GM12878 (cell line): ENCODE measurements around the gene IL36RN. TPM values are rescaled to one million over a fixed set of nuclear protein-coding genes. Genes with fewer than 3 reads are reported as not detected.

Experiments
- ATAC-seq: fragments of 200-7000 bp; cut with Tn5 transposase; 3 replicates; pipeline ENCODE4 v1.9.1; 2020; ENCODE audit warnings: mild to moderate bottlenecking, moderate library complexity
- BruUV-seq: library from RNA; stranded (reverse); fragments of 400-500 nt; replicated peaks from 2 replicates; lab custom pipeline; 2021; lab: Mats Ljungman, UMichigan
- CTCF ChIA-PET: fragments of 300-600 bp; sonication (Branson Sonifier 250); formaldehyde crosslinking; extraction: SDS; loops from one replicate; lab custom pipeline; 2021; ENCODE audit warnings: inconsistent platforms; lab: Yijun Ruan, JAX
- POLR2A ChIA-PET: fragments of 350-600 bp; formaldehyde crosslinking; extraction: SDS; loops from one replicate; lab custom pipeline; 2021; ENCODE audit warnings: inconsistent platforms; lab: Charles Lee
- RAD21 ChIA-PET: fragments of 300-600 bp; sonication (Branson Sonifier 250); formaldehyde crosslinking; loops from one replicate; lab custom pipeline; 2023; ENCODE audit warnings: antibody characterized with exemption; ENCODE audit not compliant: unreplicated experiment; lab: Charles Lee
- SMC1A ChIA-PET: fragments of 300-600 bp; sonication (Branson Sonifier 250); formaldehyde crosslinking; loops from one replicate; lab custom pipeline; 2023; ENCODE audit not compliant: unreplicated experiment, uncharacterized antibody; lab: Charles Lee
- DNase-seq: peaks from one replicate; pipeline ENCODE4 v3.0.0-alpha.2; 2011; ENCODE audit warnings: low read depth, low spot score
- FAIRE-seq: peaks from 3 replicates; lab custom pipeline; 2011; peaks lifted over from hg19 to GRCh38; lab: Jason Lieb, UNC
- H2AFZ ChIP-seq: 2 replicates; pipeline ENCODE4 v1.6.0; 2011; ENCODE audit warnings: low read depth, low read length, control low read depth; ENCODE audit not compliant: control insufficient read depth
- H3K27ac ChIP-seq: 2 replicates; pipeline ENCODE4 v1.5.1; 2011; ENCODE audit warnings: control low read depth; ENCODE audit not compliant: control insufficient read depth, insufficient read depth
- H3K27me3 ChIP-seq, 2 experiments: replicated peaks in 1 of 2; 2 replicates each; pipeline versions ENCODE4 v1.6.0 to v1.6.1; 2011; ENCODE audit warnings: low read length in 1 of 2; ENCODE audit not compliant: control insufficient read depth in 2 of 2, insufficient read depth in 2 of 2
- H3K36me3 ChIP-seq, 2 experiments: 2 replicates each; pipeline ENCODE4 v1.5.1; 2011; ENCODE audit warnings: low read length in 1 of 2; ENCODE audit not compliant: control insufficient read depth in 2 of 2, insufficient read depth in 2 of 2
- H3K4me1 ChIP-seq: 2 replicates; pipeline ENCODE4 v1.6.1; 2011; ENCODE audit warnings: mild to moderate bottlenecking, low read length, moderate library complexity, mixed read lengths; ENCODE audit not compliant: control insufficient read depth, insufficient read depth
- H3K4me2 ChIP-seq: 2 replicates; pipeline ENCODE4 v1.6.0; 2011; ENCODE audit warnings: control low read depth; ENCODE audit not compliant: control insufficient read depth, insufficient read depth
- H3K4me3 ChIP-seq: fragments of 200-600 bp; sonication (generic); 2 replicates; pipeline ENCODE4 v1.5.1; 2016
- H3K79me2 ChIP-seq: 2 replicates; pipeline ENCODE4 v1.6.0; 2011; ENCODE audit warnings: low read length; ENCODE audit not compliant: control insufficient read depth, insufficient read depth
- H3K9ac ChIP-seq: 2 replicates; pipeline ENCODE4 v1.8.0; 2011; ENCODE audit warnings: low read length, control low read depth, mixed read lengths; ENCODE audit not compliant: control insufficient read depth, insufficient read depth
- H3K9me3 ChIP-seq: replicated peaks from 3 replicates; pipeline ENCODE4 v1.5.1; 2011; ENCODE audit warnings: mild to moderate bottlenecking, low read length; ENCODE audit not compliant: control insufficient read depth, insufficient read depth
- H4K20me1 ChIP-seq: 2 replicates; pipeline ENCODE4 v1.6.0; 2011; ENCODE audit not compliant: control insufficient read depth, insufficient read depth
- BMI1 ChIP-seq: fragments of 450-650 bp; IDR thresholded peaks from 2 replicates; pipeline ENCODE4 v1.6.1; 2016; ENCODE audit warnings: mild to moderate bottlenecking, moderate library complexity, borderline replicate concordance
- CHD1 ChIP-seq: IDR thresholded peaks from 2 replicates; pipeline ENCODE4 v1.6.1; 2012; ENCODE audit warnings: low read depth, low read length, improper control_type of control experiment
- FOXK2 ChIP-seq: fragments of 450-650 bp; IDR thresholded peaks from 2 replicates; pipeline ENCODE4 v1.6.1; 2017; ENCODE audit warnings: mild to moderate bottlenecking, moderate library complexity
- RFX5 ChIP-seq: IDR thresholded peaks from 2 replicates; pipeline ENCODE4 v1.6.1; 2011; ENCODE audit warnings: low read depth, low read length, improper control_type of control experiment
- RUNX3 ChIP-seq: IDR thresholded peaks from 2 replicates; pipeline ENCODE4 v1.6.1; 2012; ENCODE audit warnings: low read length, inconsistent platforms
- WGBS: methylation state at CpG from one replicate; pipeline ENCODE4 v1.1.6; 2016; ENCODE audit warnings: low lambda C conversion rate; ENCODE audit not compliant: insufficient replicate concordance, insufficient coverage; ENCODE audit errors: missing lambda C conversion rate; 5-methylcytosine and 5-hydroxymethylcytosine counted together
- in situ Hi-C: fragments of 300-500 bp; cut with MboI; formaldehyde crosslinking; loops from 9 replicates; pipeline ENCODE4 v1.14.3; 2018; ENCODE audit warnings: mixed read lengths
- intact Hi-C: fragments of 100-400 bp; cut with micrococcal nuclease; formaldehyde crosslinking; loops from one replicate; pipeline ENCODE4 v1.14.2; 2022; ENCODE audit not compliant: unreplicated experiment
- polyA plus RNA-seq, 11 experiments: library from polyadenylated mRNA; depleted of rRNA in 4 of 11; unstranded in 6 of 11; stranded (reverse) in 5 of 11; fragments of >200 nt; fragmentation: Nextera tagmentation in 4 of 11; fragmentation: Illumina TruSeq in 1 of 11; extraction: Ambion mirVana in 4 of 11; extraction: Trizol in 1 of 11; gene quantifications; 1 replicate in 1 of 11; 2 replicates in 10 of 11; pipeline versions ENCODE4 v1.2.1 to v1.2.3, GENCODE V29; 2011 to 2016; ENCODE audit warnings: inconsistent platforms in 2 of 11, missing spikeins in 2 of 11, low read depth in 1 of 11
- total RNA-seq, 4 experiments: library from RNA; depleted of rRNA in 3 of 4; stranded (reverse); fragments of >200 nt in 3 of 4; fragmentation: Illumina TruSeq in 1 of 4; extraction: Trizol in 1 of 4; gene quantifications; 2 replicates each; pipeline versions ENCODE4 v1.2.1 to v1.2.3, GENCODE V29; 2013 to 2021
- TF ChIP-seq, protein P1 (sequence below): fragments of 450-650 bp; conservative IDR thresholded peaks from 2 replicates; pipeline ENCODE4 v1.6.1; 2017; ENCODE audit warnings: mild to moderate bottlenecking, moderate library complexity

Gene IL36RN
- total and polyA plus RNA-seq, 10 of the 15 experiments (the other 5 are each of a cell fraction or from before 2014, with no cell fraction given) = not detected

DNA sequence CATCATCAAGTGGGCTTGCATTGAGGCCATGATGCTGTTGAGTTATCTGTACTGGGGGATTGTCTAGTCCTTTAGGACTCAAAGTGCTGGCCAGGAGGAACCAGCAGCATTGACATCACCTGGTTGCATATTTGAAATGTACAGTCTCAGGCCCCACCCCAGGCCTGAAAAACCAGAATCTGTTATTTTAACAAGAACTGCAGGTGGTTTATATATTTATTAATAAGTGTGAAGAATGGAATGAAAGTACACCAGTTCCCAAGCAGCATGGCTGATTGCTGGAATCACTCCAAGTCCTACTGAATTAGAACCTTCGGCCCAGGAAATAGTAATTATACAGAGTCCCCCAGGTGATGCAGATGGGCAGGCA, 11.6 kb downstream of the IL36RN start:
- H3K27ac ChIP-seq = no peak overlapping the region
- H3K4me3 ChIP-seq = no peak overlapping the region
- H3K9ac ChIP-seq = no peak overlapping the region
- H3K36me3 ChIP-seq = no peaks in the 10 kb centered on the region
- H3K9me3 ChIP-seq = no peaks in the 10 kb centered on the region
- H3K4me2 ChIP-seq = no peak overlapping the region
- 0 out of 4 replicates have a peak, but pooled peaks cover 0 to 1% of the 10 kb centered on the region in 2 experiments for H3K27me3 ChIP-seq
- no peaks in the 10 kb centered on the region for H3K4me1 ChIP-seq
- no peak for TF ChIP-seq RFX5
- no peak for TF ChIP-seq CHD1
- TF ChIP-seq, protein P1, sequence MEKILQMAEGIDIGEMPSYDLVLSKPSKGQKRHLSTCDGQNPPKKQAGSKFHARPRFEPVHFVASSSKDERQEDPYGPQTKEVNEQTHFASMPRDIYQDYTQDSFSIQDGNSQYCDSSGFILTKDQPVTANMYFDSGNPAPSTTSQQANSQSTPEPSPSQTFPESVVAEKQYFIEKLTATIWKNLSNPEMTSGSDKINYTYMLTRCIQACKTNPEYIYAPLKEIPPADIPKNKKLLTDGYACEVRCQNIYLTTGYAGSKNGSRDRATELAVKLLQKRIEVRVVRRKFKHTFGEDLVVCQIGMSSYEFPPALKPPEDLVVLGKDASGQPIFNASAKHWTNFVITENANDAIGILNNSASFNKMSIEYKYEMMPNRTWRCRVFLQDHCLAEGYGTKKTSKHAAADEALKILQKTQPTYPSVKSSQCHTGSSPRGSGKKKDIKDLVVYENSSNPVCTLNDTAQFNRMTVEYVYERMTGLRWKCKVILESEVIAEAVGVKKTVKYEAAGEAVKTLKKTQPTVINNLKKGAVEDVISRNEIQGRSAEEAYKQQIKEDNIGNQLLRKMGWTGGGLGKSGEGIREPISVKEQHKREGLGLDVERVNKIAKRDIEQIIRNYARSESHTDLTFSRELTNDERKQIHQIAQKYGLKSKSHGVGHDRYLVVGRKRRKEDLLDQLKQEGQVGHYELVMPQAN = no peak
- TF ChIP-seq BMI1 = no peak
- no peak for TF ChIP-seq RUNX3
- no peak for FAIRE-seq
- no peak for ATAC-seq
- RAD21 ChIA-PET = no interaction called here
- intact Hi-C loops = no loop called here
- no peak overlapping the region for H2AFZ ChIP-seq
- no peaks in the 10 kb centered on the region for H4K20me1 ChIP-seq
- POLR2A ChIA-PET = no interaction called here
- no TSS peak for BruUV-seq
- WGBS = 80% methylated on average over 1 of the region's 1 CpG
- no peaks in the 10 kb centered on the region for H3K79me2 ChIP-seq
- SMC1A ChIA-PET = no interaction called here
- DNase-seq = no peak
- in situ Hi-C loops = no loop called here
- CTCF ChIA-PET = interaction anchor here (4.3 kb wide), 1 partner anchor 10 kb away, joined by 14 read pairs; no protein-coding TSS in a partner anchor

DNA sequence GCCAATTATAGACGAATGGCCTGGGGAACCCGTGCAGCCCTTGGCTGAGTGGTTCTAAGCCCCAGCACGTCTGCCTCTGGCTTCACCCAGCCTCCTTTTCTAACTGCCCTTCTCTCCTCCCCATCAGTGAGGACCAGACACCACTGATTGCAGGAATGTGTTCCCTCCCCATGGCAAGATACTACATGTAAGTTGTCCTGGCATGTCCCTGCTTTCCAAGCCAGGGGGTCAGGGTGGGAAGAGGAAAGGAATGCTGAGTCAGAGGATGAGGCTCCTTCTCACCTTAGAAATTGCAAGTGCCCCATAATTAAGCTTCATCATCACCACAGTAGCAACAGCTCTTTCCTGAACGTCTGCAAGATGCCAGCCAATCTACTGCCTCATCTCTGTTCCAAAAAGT, 13.6 kb downstream of the IL36RN start:
- ChIA-PET RAD21 (interaction anchor here (1.3 kb wide), 1 partner anchor 16 kb away, joined by 3 read pairs; no protein-coding TSS in a partner anchor), CTCF (interaction anchor here (4.3 kb wide), 1 partner anchor 8 kb away, joined by 14 read pairs; no protein-coding TSS in a partner anchor), SMC1A (no interaction called here), POLR2A (no interaction called here)
- 0 out of 4 replicates have a peak, but pooled peaks cover 0 to 1% of the 10 kb centered on the region in 2 experiments for H3K27me3 ChIP-seq
- H3K27ac ChIP-seq = no peak overlapping the region
- H4K20me1 ChIP-seq = no peaks in the 10 kb centered on the region
- H3K4me3 ChIP-seq = no peak overlapping the region
- in situ Hi-C loops = no loop called here
- FAIRE-seq (no peak), ATAC-seq (no peak), DNase-seq (no peak)
- intact Hi-C loops = no loop called here
- H3K9me3 ChIP-seq = no peaks in the 10 kb centered on the region
- no TSS peak for BruUV-seq
- WGBS = 4% methylated on average over 4 of the region's 4 CpGs
- H2AFZ ChIP-seq = no peak overlapping the region
- no peaks in the 10 kb centered on the region for H3K36me3 ChIP-seq
- TF ChIP-seq FOXK2 = no peak
- no peak overlapping the region for H3K9ac ChIP-seq
- no peaks in the 10 kb centered on the region for H3K79me2 ChIP-seq
- no peaks in the 10 kb centered on the region for H3K4me1 ChIP-seq
- no peak overlapping the region for H3K4me2 ChIP-seq
